HG03442 (cell line): ENCODE measurements around the gene FBXL7.

Experiments
- ATAC-seq: cut with Tn5 transposase; IDR thresholded peaks from one replicate; pipeline ENCODE4 v1.9.1; 2021; ENCODE audit warnings: mild to moderate bottlenecking, moderate library complexity; ENCODE audit not compliant: unreplicated experiment

FBXL7 gene

DNA sequence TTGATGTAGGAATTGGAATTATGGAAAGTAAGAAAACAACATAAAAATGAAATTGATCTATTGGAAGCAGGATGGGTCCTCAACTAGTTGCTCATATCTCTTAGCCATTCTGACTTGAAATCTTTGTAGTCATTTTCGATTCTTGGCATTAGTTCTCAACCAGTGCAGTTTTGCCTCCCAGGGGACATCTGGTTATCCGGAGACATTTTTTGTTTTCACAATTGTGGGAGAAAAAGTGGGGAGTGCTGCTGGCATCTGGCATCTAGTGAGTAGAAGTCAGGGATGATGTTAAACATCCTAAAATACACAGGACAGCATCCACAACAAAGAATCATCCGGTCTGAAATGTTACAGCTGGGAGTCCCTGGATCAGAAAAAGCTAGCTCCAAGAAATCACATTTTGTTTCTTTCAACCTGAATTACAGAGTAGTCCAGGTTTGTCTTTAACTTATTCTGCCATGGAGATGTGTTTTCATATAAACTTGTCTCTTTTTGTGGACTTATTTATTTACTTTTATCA lies 74.9 kb downstream of the FBXL7 start:
- no peak for ATAC-seq

DNA sequence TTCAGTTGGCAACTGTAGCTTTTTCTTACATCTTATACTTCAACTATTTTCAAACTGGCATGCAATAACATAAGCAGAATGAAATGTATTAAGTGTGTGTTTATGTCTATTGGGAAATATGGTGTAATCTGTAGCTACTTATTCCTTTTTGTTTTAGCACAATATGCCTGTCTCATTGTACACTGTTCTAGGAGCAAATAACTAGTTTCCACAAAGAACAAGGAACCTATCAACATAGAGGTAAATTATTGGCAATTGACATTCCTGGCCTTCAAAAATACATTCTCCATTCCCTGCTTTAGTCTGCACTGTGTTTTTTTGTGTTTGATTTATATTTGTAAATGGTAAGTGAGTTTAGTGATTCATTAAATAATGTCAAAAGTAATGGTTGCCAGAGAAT lies 75.7 kb downstream of the FBXL7 start:
- ATAC-seq: no peak

DNA sequence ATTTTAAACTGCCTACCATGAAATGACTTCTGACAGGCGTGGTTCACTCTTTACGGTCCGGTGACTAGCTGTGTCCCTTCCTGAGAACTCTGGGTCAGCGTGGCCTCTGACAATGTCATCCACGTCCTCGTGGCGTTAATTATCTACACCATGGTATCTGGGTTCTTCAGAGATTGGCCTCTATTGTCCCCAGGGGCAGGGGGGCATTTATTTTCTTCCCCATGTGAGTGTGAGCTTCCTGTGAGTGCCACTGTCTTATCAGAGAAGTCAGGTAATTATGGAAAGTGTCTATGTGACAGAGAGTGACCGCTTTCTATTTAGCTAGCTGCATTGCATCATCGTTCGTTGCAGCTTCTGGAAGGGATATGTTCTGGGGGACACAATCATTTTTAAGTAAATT lies 77.2 kb downstream of the FBXL7 start:
- ATAC-seq: no peak

DNA sequence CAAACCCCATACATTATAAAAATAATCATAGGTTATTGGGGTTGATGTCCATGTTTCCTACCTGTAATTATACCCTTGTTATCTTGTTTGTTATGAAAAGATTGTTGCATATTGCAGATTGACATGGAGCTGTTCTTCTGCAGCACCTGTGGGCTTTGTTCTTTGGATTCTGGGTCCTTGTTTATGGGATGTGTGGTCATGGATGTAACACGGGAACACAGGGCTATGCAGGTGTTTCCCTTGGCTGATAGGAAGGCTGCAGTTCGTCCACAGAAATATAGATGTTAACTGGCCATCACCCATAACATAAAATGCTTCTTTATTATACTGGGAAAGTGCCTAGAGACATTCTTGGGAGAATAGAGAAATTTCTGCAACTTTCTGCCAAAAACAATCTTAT lies 77.9 kb downstream of the FBXL7 start:
- no peak for ATAC-seq

DNA sequence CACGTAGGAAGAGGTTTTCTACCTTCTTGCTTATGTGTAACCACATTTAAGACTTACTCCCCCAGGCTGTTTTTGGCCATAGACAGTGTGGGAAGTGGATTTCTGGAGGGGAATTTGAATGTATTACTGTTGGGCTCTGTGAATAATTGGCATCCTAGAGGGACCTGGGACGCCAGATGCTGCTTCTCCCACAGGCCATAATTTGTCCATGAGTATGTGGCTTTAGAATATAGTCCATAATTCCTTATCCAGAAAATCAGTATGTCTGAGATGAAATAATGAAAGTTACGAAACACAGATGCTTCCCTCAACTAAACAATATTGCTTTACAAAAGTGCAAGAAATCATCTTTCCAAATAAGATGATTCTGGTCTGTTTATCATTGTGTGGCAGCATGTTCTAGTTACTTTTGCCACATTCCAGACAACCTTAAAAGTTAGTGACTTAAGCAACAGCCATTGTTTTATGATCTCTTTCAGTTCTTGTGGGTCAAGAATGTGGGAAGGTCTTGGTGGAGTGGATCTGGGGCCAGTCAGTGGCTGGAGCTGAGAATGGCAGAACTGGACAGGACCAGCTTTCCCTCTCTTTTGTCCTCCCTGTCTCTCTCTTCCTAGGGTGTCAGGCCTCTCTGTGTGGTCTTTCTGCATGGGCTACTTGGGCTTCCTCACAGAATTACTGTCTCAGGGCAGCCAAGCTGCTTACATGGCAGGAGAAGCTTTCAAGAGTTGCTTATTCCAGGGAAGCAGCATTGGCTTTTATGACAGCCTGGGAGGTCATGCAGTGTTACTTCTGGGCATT lies 79.4 kb downstream of the FBXL7 start:
- ATAC-seq: no peak

DNA sequence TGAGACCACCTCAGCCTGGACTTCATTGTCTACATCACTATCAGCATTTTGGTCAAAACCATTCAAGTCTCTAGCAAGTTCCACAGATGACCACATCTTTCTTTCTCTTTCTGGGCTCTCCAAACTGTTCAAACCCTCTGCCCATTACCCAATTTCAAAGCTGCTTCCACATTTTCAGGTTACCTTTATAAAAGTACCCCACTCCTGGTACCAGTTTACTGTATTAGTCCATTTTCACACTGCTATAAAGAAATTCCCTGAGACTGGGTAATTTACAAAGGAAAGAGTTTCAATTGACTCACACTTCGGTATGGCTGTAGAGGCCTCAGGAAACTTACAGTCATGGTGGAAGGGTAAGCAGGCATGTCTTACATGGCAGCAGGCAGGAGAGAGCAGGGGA lies 84.5 kb downstream of the FBXL7 start:
- ATAC-seq: no peak

DNA sequence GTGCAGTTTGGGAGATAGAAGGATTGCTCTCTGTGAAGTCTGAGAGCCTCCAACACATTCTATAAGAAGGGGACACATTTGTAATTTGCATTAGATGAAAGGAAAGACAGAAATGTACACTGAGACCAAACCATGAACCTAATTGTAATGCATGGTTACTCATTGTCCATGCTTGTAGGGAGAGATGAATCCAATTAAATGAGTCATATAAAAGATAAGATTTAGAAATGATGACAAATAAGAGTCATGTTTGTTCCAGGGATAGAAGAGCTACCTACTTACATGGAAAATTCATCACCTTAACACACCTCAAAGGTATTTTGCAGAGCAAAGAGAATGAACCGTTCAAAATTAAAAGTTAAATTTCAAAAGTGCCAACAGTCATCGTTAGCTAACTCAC lies 85.1 kb downstream of the FBXL7 start:
- ATAC-seq: no peak

DNA sequence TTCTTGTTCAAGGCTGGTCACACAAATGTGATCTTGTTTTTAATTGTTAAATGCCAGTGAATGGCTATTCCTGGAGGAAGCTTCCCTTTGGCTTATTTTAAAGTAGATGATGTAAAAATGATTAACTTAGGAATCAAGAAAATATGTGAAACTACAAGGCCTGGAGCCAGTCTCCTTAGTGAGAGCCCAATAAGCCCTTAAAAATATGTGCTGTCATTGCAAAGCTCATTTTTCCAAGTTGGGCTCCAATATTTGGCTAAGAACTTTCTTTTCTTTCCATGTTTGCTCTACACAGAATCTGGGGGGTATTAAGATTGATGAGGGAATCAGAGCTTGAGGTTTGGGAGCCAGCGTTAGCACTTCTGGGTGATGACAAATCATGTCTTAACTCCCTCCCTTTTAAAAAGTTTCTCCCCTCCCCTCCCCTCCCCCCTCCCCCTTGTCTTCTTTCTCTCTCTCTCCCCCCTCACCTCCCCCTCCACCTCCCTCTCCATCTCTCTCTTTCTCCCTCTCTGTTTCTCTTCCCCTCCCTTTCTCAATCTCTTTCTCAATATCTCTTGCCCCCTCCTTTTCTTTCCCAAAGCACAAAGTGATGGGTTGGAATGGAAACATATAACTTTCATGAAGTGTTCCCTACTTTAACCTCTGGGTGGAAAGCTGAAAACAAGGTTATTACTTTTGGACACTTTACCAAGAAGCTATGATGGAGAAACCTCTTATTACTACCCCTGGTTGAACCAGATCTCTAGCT lies 86.0 kb downstream of the FBXL7 start:
- ATAC-seq: no peak

DNA sequence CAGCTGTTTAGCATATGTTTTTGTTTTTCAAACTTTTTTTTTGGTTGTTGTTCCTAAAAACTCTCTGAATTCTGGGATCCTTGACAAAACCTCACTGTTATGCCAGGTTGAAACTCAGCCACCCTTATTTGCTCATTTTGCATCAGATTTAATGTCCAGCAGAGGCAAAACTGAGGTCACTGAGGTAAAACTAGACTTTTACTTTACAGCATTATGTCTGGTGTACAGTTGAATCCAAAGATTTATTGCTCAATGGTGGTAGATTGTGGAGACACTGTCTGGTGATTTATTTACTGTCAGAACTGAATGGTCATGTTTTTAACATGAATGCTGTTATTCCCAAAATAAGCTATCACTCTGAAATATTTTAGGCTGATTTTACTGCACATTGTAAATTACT lies 87.9 kb downstream of the FBXL7 start:
- ATAC-seq: no peak

DNA sequence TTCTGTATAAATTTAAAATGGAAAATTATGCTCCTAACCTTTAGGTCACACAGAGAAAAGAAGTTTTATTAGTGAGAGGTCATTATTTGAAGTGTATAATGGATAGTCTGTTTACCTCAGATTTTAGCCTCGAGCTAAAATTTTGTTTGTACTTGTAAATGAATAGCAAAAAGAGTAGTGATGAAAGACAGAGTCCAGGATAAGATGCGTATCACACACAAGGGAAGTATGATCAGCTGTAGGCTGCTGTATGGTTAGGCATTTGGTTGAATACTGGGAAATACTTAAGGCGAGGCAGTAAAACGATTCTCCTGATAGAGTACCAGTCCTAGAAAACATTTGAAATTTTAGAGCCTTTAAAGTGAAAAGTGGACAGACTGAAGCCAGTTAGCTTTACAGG lies 92.7 kb downstream of the FBXL7 start:
- ATAC-seq: no peak

DNA sequence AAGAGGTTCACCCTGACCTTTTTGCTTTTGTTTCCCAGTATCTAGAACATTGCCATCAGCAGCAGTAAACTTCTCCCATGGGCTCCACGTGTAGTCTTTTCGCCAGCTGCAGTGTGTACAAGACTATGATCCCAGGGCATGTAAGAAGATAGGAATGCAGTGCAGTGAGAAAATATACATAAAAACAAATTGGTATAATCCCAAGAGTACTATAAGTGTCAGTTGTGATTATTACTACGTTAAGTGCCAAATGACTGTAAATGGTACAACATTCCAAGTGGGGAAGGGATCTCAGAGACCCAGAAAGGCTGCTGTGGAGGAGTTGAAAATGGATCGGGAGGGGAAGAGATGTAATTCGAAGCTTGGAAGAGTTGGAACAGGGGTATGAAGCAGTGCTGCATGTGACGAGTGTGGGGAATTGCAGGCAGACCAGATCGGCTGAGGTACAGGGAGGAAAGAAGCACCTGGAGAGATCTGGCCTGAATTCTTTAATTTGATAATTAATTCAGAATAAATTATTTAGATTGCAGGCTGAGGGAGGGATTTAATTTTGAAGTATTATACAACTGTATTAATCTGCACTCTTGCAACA lies 95.1 kb downstream of the FBXL7 start:
- no peak for ATAC-seq

DNA sequence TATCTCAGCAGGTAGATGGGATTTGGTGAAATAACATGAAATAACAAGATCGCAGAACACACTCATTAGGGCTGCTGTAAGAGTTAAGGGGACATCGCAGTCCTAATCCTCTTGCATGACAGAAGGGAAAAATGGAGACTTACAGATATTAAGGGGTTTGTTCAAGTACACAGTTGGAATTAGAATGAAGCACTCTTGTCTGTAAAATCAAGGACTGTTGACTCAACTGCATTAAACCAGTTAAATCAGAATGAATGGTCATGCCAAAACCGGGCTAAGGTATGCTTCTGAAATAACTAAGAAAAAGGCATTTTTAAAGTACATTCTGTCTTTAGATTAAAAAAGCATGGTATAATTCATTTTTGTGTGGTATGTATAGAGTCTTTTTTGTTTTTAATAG lies 95.9 kb downstream of the FBXL7 start:
- ATAC-seq: no peak

DNA sequence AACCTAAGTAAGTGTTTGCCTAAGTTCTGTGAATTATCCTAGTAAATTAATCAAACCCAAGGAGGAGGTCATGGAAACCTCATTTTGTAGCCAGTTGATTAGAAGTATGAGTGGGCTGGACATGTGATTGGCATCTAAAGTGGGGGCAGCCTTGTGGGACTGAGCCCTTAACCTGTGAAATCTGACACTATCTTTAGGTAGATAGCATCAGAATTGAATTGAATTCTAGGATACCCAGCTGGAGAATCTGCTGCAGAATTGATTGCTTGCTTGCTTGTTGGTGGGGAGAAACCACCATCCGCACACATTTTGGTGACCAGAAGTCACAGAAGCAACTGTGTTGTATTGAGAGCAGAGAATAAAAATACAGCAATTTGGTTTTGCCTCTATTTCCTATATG lies 97.0 kb downstream of the FBXL7 start:
- ATAC-seq: no peak

DNA sequence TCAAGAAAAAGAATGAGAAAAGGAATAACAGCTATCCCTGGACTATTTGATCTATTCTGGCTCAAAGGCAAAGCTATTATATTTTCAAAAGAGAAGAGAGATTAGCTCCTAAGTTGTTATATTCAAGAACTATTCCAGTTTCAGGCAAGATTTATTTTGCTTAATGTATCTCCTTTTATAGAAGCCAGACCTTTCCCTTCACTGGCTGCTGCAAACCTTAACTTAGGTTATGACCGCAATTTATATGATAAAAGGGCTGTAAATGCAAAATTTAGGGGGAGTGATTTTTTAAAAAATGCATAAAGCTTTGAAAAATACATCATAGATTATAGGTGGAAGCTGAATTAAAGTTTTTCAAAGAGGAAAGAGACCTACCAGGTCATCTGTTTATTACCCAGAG lies 97.8 kb downstream of the FBXL7 start:
- ATAC-seq: no peak

DNA sequence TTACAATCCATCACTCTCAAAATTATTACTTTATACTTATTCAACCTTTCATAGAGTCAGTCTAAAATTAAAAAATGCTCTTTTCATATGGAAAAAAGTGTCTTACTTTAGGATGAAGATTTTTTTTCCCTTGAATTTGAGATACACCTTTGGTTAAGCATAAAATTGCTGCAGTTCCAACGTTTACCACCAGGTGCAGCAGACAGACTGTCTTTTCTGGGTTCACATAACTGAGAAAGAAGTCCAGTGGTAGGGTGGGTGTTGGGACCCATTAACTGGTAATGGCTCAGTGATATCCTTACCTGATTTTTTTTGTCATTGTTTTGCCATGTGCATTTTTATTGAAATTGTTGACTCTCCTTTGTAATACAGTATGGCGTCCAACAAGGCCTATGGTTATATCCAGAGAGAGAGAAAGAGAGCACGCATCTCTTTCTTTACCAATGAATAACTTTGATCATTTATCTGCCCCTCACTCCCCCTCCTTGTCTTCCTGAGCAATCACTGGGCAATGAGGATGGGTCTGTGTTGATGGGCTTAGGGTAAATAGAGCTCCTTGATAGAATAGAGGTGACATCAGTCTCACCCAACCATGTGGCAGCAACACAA lies 98.4 kb downstream of the FBXL7 start:
- no peak for ATAC-seq

DNA sequence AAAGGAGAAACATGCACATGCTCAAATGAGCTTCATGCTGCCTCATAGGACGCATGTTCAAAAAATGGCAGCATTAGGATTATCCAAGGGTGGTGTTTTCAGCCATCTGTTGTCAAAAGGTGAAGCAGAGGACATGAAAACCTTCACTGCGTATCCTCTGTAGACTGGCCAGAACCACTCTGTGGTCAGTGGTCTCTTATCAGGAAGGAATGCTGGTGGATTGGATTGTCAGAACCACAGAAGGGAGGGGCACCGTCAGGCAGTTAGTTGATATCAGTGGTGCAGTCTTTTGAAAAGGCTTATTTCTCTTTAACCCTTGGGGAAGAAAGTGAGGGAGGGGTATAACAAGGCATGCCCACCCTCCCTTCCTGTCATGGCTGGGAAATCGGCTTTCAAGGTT lies 100.1 kb downstream of the FBXL7 start:
- no peak for ATAC-seq

DNA sequence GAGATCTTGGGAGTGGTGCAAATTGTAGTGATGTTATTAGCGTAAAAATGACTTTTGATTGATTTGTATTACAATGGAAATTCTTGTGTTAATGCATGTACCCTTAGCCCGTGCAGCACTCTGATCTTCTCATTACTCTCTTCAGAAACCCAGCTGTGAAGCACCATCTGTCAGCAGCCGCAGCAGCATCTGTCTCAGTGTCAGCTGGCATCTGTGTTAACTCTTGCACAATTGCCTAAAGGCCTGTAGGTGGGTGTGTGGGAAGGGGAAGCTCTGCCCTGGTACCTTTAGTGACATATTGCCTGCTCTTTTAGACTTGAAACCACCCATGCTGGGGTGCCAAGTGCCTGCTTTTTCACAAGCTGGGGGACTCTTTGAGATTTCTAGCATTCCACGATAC lies 101.3 kb downstream of the FBXL7 start:
- no peak for ATAC-seq

DNA sequence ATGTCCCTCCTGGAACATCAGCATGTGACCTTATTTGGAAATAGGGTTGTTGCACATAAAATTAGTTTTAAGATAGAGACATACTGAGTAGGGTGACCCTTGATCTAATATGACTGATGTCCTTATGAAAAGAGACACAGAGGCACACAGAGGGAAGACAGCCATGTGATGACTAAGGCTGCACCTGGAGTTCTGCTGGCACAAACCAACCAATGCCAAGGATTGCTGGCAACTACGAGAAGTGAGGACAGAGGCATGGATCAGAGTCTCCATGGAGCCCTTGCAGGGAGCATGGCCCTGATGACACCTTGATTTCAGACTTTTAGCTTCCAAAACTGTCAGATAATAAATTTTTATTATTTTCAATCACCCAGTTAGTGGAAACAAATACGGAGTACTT lies 101.9 kb downstream of the FBXL7 start:
- no peak for ATAC-seq

DNA sequence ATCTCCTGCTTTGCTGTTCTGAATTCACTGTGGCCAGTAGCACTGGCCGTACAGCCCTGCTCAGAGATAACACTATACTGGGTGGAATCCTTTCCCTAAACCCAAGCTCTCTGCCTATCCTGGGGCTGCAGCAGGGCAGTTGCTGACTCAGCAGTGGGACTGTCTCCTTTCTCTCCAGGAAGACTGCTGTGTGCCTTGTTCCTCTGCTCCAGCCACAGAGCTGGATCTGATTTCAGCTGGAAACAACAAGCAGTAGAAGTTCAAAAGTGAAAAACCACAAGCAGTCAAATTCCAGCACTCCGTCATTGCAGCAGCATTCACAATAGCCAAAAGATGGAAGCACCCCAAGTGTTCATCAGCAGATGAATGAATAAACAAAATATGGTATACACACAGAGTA lies 105.0 kb downstream of the FBXL7 start:
- no peak for ATAC-seq

DNA sequence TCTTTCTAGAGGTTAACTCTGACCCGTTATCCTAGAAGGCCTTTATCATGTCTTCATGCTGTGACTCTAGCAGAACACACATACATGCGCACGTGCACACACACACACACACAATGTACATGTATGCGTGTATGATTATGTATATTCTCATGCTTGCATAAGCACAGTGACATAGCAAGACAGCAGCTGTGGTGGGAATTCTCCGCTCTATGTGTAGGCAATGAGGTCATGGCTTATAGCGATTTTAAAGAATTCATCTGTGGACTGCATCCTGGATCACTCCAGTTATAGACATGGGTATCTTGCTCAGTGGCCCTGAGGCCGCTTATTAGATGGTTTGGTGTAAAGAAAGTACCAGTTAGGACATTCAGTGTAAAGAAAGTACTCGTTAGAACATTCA lies 106.2 kb downstream of the FBXL7 start:
- no peak for ATAC-seq

DNA sequence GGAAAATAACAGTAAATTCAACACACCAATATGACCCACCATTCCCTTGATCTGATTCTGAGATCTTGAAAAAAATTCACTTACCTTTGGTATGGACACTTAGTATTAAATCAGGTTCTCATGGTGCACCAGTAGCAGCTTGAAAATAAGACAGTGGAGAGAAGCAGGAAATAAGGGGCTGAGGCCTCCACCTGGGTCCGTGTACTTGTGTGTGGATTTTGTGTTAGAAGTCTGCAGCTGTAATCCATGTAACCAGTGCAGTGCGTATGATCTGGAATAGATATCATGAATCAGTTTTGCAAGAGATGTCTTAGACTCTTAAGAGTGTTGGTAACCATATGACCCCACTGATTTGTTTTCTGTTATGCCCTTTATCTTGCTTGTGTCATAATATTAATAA lies 107.1 kb downstream of the FBXL7 start:
- ATAC-seq: no peak
